Epithelial cell of proximal tubule (primary cell): Measurements from ENCODE around the gene DLX5. TPM values are rescaled to one million over a fixed set of nuclear protein-coding genes. Genes with fewer than 3 reads are reported as not detected.
"Not testable (repeated sequence)": the region's sequence is repeated elsewhere in the genome, so short reads cannot be mapped to it uniquely, and the experiment has no call there.

ENCODE experiments used
- DNase-seq: peaks from one replicate; pipeline ENCODE4 v3.0.0-alpha.2; 2011; ENCODE audit warnings: low read depth
- H3K4me3 ChIP-seq: 2 replicates; pipeline ENCODE4 v1.5.1; 2011; ENCODE audit warnings: low read depth, mild to moderate bottlenecking, low read length
- total RNA-seq: library from RNA; depleted of rRNA; stranded (reverse); fragments of >200 nt; gene quantifications from 2 replicates; pipeline ENCODE4 v1.2.3, GENCODE V29; 2015
- TF ChIP-seq, protein P1 (sequence below): conservative IDR thresholded peaks from 2 replicates; pipeline ENCODE4 v1.5.1; 2012; ENCODE audit warnings: low read depth, mild to moderate bottlenecking, low read length

Gene DLX5
- not detected in 2 replicates for total RNA-seq

DNA sequence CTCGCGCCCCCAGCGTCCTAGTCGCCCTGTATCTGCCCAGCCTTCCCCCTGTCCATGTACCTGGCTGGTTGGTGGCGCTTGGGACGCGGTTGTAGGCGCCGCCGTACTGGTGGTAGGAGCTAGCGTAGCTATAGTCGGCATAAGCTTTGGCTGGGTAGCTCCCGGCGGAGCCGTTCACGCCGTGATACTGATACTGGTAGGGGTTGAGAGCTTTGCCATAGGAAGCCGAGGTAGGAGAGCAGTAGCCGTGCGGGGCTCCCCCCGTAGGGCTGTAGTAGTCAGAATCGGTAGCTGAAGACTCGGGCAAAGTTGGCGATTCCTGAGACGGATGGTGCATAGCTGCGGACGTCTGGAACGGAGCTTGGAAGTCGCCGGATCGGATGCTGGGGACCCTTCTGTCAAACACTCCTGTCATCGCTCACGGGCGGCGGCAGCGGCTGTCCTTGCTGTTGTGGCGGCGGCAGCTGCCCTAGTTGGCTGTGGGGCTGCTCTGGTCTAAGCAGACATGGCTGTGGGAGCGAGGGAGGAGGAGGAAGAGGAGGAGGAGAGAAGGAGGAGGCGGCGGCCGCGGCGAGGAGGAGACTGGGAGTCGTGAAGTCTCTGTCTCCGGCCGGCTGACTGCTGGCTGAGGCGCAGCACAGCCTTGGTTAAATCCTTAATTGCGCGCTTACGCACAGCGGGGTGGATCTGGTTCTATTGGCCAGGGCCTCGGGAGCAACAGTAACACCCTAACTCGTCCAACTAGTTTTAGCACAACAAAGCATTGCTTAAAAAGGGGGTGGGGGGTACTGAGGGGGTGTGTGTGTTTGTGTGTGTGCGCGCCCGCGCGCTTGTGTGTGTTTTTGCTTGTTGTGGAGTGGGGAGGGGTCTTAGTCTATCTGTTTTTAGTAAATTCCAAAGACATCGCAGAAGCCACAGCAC, at the start of gene DLX5:
Gene DLX5, minus strand, starts transcription at position 623 of the 921 bp plus-strand sequence. Its CDS starts 208 bp downstream, at position 415.
- no peak within 1 kb of the TSS for H3K4me3 ChIP-seq
- TF ChIP-seq, protein P1, sequence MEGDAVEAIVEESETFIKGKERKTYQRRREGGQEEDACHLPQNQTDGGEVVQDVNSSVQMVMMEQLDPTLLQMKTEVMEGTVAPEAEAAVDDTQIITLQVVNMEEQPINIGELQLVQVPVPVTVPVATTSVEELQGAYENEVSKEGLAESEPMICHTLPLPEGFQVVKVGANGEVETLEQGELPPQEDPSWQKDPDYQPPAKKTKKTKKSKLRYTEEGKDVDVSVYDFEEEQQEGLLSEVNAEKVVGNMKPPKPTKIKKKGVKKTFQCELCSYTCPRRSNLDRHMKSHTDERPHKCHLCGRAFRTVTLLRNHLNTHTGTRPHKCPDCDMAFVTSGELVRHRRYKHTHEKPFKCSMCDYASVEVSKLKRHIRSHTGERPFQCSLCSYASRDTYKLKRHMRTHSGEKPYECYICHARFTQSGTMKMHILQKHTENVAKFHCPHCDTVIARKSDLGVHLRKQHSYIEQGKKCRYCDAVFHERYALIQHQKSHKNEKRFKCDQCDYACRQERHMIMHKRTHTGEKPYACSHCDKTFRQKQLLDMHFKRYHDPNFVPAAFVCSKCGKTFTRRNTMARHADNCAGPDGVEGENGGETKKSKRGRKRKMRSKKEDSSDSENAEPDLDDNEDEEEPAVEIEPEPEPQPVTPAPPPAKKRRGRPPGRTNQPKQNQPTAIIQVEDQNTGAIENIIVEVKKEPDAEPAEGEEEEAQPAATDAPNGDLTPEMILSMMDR, result no peak
- no peak for DNase-seq

DNA sequence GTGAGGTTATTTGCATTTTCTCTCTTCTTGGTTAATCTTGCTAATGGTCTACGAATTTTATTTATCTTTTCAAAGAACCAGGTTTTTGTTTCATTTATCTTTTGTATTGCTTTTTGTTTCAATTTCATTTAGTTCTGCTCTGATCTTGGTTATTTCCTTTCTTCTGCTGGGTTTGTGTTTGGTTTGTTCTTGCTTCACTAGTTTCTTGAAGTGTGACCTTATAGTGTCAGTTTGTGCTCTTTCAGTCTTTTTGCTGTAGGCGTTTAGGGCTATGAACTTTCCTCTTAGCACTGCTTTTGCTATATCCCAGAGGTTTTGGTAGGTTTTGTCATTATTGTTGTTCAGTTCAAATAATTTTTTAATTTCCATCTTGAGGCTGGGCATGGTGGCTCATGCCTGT, 47.4 kb upstream of the DLX5 start:
- not testable (repeated sequence) for H3K4me3 ChIP-seq, DNase-seq

DNA sequence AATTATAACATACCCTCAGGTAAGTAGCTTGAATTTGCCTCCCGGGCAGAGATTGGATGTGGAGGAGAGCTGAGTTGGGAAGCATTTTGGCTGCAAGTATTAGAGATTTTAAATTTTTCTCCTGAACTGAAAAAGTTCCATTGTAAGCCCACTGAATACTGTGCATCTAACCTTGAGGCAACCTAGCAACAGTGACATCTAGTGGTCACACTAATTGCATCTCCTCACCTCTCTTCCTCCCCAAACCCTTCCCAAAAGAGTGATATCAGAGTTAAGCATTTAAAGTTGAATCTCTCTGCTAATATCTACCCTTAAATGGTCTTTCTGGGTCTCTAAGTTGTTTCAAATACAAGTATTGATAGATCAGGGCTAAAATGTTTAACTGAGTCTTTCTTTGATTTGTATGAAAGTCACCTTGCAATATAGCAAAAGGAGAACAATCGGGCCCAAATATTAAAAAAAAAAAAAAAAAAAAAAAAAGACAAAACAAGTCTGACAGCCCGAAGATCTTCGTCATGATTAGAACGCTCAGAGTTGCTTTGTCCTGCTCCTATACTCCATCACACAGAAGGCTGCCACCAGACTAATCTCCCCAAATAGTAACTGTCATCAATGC, 40.4 kb upstream of the DLX5 start:
- H3K4me3 ChIP-seq, result no peak overlapping the region
- TF ChIP-seq, protein P1, result peak; percentile 85
- DNase-seq, result peak; percentile 16

DNA sequence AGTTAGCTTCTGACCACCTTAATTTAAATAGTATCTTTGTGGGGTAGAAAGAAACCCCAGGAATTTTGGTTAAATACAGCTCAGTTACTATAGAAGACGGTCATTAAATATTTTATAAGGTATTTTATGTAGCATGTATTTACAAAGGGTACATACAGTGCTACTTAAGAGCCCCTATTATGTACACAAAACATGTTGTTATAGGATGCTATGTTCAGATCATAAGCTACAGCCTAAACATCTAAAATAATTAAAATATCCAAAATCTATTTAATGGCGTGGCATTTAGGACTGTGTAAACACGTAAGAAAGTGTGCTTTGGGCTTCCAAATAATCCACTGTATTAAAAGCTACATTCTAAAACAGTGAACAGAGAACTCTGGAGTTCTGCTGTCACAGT, 39.4 kb upstream of the DLX5 start:
- TF ChIP-seq, protein P1, result no peak
- no peak overlapping the region for H3K4me3 ChIP-seq
- DNase-seq, result no peak

DNA sequence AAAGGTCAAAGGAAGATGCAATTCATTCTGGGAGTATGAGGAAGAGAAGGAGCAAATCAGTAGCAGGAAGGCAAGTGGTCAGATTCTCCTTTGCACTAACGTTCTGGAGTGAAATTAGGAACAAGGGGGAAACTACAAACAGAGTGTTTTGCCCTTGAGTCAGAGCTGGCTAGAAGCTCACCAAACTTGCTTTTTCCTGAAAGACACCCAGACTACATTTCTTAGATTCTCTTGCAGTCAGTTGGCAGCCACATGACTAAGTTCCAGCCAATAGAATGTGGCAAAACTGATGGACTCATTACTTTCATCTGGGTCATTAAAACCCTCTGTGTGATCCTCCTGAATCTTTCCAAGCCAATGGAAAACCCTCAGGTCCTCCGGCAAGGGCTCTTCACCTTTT, 18.6 kb upstream of the DLX5 start:
- no peak for DNase-seq
- TF ChIP-seq, protein P1, result no peak
- H3K4me3 ChIP-seq, result no peak overlapping the region

DNA sequence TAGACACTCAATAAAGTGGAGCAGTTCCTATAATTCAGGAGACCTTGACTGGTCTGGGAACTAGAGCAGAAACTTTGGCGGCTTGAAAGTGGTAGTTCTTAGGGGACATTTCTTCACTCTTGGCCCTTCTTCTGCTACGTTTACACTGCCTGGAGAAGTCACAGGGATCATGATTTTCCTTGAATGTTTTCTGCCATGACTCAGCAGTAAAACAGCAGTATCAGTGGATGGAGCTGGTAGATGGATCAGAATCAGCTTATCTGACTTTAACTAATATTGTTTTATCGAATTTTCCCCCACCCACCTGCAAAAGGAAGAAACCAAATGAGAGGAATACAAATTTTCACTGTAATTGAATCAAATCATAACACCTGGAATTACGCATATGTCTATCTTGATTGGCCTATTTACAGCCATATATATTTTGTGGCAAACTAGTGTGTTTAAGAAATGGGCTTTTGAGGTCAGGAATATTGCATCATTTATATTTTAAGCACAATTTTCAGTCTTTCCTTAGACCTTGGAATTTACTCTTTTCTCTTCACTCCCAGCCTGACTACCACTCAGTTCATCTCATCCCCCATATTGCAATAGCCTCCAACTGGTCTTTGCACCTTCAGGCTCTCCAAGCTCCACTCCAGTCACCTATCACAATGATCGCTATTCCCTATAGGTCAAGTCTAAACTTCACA, 14.9 kb upstream of the DLX5 start:
- no peak overlapping the region for H3K4me3 ChIP-seq
- TF ChIP-seq, protein P1, result no peak
- no peak for DNase-seq

DNA sequence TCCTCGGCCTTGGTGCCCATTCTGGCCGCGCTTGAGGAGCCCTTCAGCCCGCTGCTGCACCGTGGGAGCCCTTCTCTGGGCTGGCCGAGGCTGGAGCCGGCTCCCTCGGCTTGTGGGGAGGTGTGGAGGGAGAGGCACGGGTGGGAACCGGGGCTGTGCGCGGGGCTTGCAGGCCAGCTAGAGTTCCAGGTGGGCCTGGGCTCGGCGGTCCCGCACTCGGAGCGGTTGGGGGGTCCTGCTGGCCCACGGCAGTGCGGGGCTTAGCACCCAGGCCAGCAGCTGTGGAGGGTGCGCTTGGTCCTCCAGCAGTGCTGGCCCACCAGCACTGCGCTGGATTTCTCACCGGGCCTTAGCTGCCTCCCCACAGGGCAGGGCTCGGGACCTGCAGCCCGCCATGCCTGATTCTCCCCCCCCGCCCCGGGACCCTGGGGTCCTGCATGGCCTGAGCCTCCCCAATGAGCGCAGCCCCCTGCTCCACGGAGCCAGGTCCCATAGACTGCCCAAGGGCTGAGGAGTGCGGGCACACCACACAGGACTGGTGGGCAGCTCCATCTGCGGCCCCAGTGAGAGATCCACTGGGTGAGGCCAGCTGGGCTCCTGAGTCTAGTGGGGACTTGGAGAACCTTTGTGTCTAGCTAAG, 9.7 kb upstream of the DLX5 start:
- not testable (repeated sequence) for DNase-seq

More for the DNA sequence above, 9.7 kb upstream of the DLX5 start:
- not testable (repeated sequence) for H3K4me3 ChIP-seq
